Neuron (in vitro differentiated cells): ENCODE results near the gene TRIM63.

Experiments
- H2AFZ ChIP-seq: one replicate; pipeline ENCODE4 v1.6.1; 2013; ENCODE audit warnings: low read depth, mild to moderate bottlenecking, inconsistent platforms, low read length, moderate library complexity
- H3K27me3 ChIP-seq: one replicate; pipeline ENCODE4 v1.6.1; 2013; ENCODE audit warnings: low read length; ENCODE audit not compliant: insufficient read depth
- H3K36me3 ChIP-seq: one replicate; pipeline ENCODE4 v1.6.1; 2013; ENCODE audit warnings: low read length; ENCODE audit not compliant: insufficient read depth
- H3K4me1 ChIP-seq: one replicate; pipeline ENCODE4 v1.6.1; 2013; ENCODE audit warnings: low read length; ENCODE audit not compliant: insufficient read depth
- H3K4me3 ChIP-seq: 2 replicates; pipeline ENCODE4 v1.5.1; 2013; ENCODE audit warnings: mild to moderate bottlenecking, low read length, moderate library complexity
- H3K9me3 ChIP-seq: one replicate; pipeline ENCODE4 v1.6.1; 2013; ENCODE audit warnings: low read length

The TRIM63 gene

DNA sequence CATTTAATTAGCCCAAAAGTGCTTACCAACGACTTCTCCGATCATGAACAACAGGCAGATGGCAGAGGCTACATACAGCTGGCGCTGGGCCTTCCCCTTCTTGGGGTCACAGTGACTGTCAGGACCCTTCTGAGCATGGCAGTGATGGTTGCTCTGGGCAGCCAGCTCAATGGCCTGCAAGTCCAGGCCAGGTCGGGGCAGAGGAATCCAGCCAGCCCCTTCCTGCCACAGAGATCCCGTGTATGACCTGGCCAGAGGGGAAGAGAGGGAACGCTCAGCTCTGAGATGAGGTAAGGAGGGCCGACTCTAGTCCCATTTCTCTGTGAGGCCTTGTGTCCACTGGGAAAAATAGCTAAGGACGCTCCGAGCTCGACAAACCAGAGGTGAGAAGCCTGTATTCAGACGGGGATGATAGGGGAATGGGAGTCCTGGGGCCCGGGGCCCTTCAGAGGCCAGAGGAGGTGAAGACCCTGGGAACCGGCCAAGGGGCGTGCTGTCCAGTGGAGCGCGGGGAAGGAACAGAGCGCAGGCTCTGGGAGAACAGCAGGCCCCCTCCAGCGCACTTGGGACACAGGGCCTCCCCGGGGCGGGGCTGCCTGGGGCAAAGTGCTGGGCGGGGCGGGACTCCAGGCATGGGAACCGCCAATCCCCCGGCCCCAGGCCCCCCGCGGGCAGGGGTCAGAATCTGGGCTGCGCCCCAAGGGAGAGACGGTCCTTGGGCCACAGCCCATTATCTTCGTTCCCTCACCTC lies 22.3 kb downstream of the TRIM63 start:
- Histone ChIP-seq H2AFZ (peak overlapping the region; percentile 70), H3K4me1 (no peaks in the 10 kb centered on the region), H3K9me3 (no peaks in the 10 kb centered on the region), H3K27me3 (peaks cover 61% of the 10 kb centered on the region), H3K36me3 (no peaks in the 10 kb centered on the region), H3K4me3 (peak overlapping the region; percentile 33)

DNA sequence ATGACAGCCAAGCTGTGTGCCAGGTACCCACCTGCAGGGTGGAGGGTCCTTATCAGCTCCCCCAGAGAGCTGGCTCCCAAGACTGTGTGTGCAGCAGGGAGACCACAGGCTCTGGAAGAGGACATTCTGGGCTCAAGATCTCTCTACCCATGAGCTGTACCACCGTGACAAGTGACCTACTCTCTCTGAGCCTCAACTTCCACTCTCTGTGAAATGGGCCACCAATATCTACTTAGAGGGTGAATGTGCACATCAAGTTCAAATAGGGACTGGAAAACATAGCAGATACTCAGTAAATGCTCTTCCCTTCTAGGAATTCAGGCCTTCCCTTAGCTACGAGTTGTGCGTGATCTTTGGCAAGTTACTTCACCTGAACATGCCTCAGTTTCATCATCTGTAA lies 23.0 kb downstream of the TRIM63 start:
- H2AFZ ChIP-seq, result no peak overlapping the region

DNA sequence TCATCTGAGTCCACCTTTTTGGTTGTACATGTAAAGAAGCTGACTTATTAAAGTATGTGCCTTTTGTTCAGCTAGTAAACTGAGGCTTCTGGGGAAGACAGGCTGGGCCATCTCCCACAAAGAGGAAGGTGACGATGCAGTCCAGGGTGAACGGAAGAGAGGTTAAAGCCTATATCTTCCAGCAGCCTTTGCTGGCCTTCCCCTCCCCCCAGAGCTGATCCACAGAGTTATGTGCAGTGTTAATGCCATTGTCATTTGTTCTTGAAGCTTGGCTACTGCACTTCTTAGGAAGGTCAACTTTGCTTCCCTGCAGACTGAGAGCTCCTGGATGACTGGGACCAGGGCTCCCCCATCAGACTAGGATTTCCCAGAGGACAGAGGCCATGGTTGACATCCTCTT lies 23.7 kb downstream of the TRIM63 start:
- no peaks in the 10 kb centered on the region for H3K9me3 ChIP-seq
- H3K27me3 ChIP-seq, result peaks cover 48% of the 10 kb centered on the region
- no peaks in the 10 kb centered on the region for H3K4me1 ChIP-seq

More for the DNA sequence above, 23.0 kb downstream of the TRIM63 start:
- Histone ChIP-seq H3K4me3 (no peak overlapping the region), H3K36me3 (no peaks in the 10 kb centered on the region), H3K4me1 (no peaks in the 10 kb centered on the region), H3K27me3 (peaks cover 54% of the 10 kb centered on the region), H3K9me3 (no peaks in the 10 kb centered on the region)

DNA sequence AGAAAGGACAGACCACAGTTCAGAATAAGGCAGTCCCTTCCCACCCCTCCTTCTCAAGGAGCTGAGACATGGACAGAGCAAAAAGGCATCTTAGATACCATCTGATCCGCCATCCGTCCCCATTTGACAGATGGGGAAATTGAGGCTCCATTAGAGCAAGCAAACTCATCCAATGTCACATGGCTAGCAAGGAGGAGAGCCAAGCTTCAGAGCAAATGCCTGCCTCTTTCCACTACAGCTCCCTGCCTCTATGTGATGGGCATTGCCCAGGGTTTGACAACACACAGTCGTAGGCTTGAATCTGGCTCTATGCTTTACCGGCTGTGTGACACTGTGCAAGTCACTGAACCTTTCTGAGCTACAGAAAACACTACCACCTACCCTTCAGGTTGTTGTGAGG lies 25.5 kb downstream of the TRIM63 start:
- Histone ChIP-seq H3K27me3 (peaks cover 34% of the 10 kb centered on the region), H2AFZ (no peak overlapping the region), H3K4me1 (no peaks in the 10 kb centered on the region), H3K9me3 (no peaks in the 10 kb centered on the region), H3K4me3 (no peak overlapping the region), H3K36me3 (no peaks in the 10 kb centered on the region)

More for the DNA sequence above, 23.7 kb downstream of the TRIM63 start:
- Histone ChIP-seq H3K4me3 (no peak overlapping the region), H2AFZ (no peak overlapping the region), H3K36me3 (no peaks in the 10 kb centered on the region)

DNA sequence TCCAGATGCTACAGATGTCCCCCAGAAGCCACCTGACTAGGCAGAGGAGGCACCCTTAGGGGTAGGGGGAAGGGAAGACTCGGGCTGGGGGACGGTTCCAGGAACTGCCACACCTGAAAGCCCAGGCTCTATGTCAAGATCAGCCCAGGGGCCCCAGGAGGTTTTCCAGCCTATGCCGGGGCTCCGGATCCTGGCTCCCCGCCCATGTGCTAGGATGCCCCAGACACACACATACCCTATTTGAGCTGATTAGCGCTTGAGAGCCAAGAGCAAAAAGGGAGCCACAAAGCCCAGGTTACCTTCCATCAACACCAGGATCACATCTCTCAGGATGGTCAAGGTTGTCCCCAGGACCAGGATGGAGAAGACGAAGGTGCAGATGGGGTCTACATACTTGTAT lies 26.0 kb downstream of the TRIM63 start:
- peaks cover 28% of the 10 kb centered on the region for H3K27me3 ChIP-seq
- peaks cover 4% of the 10 kb centered on the region for H3K4me1 ChIP-seq
- no peaks in the 10 kb centered on the region for H3K36me3 ChIP-seq
- no peak overlapping the region for H3K4me3 ChIP-seq
- H2AFZ ChIP-seq, result no peak overlapping the region
- no peaks in the 10 kb centered on the region for H3K9me3 ChIP-seq

DNA sequence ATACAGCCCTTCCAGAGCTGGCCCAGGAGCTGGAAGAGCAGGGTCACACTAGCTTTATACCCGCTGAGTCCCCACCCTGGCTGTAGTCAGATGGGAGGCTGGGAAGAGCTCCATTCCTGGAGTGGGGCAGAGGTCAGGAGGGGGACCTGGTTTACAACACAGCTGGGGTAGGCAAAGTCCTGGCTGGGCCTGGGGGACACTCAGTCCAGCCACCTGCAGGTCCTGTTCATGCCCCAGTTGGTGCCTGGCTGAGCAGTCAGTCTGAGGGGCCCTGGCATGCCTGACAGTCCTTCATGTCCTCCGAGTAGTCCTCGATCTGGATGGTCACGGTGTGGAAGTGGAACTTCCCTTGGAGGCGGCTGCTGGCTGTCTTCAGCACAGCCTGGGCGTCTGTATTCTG lies 28.5 kb downstream of the TRIM63 start:
- H3K4me3 ChIP-seq, result no peak overlapping the region
- H3K27me3 ChIP-seq, result peaks cover 4% of the 10 kb centered on the region
- no peaks in the 10 kb centered on the region for H3K9me3 ChIP-seq
- peaks cover 8% of the 10 kb centered on the region for H3K4me1 ChIP-seq
- no peak overlapping the region for H2AFZ ChIP-seq
- H3K36me3 ChIP-seq, result no peaks in the 10 kb centered on the region

DNA sequence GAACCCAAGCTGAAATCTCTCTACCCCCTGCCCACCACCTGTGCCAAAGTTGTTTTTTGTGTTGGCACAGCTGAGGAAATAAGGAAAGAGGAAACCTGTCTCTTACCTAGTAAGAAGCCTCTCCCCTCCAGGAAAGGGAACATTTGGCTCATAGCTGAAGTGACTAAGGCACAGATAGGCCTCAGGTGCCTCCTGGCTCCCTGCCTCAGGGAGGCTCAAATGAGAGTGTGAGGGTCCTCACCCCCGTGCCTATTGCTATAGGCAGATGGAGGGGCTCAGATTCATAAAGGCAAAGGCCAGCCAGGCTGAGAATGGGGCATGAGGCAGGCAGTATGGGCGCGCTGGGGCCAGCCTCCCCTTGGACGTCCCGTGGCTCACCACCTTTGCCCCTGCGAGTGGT lies 29.0 kb downstream of the TRIM63 start:
- no peaks in the 10 kb centered on the region for H3K36me3 ChIP-seq
- peaks cover 8% of the 10 kb centered on the region for H3K4me1 ChIP-seq
- no peak overlapping the region for H3K4me3 ChIP-seq
- peaks cover under 1% of the 10 kb centered on the region for H3K27me3 ChIP-seq
- H3K9me3 ChIP-seq, result no peaks in the 10 kb centered on the region
- no peak overlapping the region for H2AFZ ChIP-seq

DNA sequence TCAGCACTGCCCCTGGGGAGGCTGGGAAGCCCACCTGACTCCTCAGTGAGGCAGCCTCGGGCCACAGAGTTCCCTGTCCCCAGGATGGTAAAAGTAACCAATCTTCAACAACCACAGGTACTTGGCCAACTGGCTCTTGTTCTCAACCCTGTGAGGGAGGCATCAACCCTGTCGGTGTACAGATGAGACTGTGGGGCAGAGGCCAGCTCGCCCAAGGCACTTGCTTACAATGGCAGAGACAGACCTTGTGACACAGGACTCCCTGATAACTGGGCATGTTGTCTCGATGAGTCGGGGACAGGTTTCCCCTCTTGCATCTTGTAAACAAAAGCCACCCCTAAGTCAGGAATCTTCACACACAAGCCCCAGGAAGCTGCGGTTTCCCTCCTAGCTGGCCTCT lies 29.5 kb downstream of the TRIM63 start:
- H3K4me3 ChIP-seq, result no peak overlapping the region
- H3K36me3 ChIP-seq, result no peaks in the 10 kb centered on the region
- no peaks in the 10 kb centered on the region for H3K27me3 ChIP-seq
- no peak overlapping the region for H2AFZ ChIP-seq
- peaks cover 8% of the 10 kb centered on the region for H3K4me1 ChIP-seq
- no peaks in the 10 kb centered on the region for H3K9me3 ChIP-seq

DNA sequence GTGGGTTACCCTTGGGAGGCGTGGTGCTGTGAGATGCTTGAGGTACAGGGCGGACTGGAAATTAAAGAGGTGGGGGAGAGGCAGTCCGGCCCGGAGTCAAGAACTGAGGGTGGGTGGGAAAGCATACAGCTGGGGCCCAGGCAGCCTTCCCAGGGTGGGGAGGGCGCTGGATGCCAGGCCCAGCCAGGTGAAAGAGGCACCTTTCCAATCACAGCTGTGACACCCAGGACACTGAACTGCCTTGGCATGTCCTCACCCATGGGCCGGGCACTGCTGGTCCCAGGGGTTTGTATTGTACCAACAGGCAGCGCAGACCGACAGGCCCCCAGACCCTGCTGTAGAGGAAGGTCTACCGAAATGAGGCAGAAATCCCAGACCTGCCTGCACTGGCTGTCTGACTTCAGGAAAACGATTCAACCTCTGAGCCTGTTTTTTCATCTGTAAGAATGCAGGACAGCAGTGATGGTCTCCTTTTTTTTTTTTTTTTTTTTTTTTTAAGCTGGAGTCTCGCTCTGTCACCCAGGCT lies 30.6 kb downstream of the TRIM63 start:
- Histone ChIP-seq H3K9me3 (no peaks in the 10 kb centered on the region), H3K27me3 (peaks cover 2% of the 10 kb centered on the region), H3K4me3 (no peak overlapping the region), H3K4me1 (peaks cover 8% of the 10 kb centered on the region), H3K36me3 (no peaks in the 10 kb centered on the region), H2AFZ (no peak overlapping the region)

DNA sequence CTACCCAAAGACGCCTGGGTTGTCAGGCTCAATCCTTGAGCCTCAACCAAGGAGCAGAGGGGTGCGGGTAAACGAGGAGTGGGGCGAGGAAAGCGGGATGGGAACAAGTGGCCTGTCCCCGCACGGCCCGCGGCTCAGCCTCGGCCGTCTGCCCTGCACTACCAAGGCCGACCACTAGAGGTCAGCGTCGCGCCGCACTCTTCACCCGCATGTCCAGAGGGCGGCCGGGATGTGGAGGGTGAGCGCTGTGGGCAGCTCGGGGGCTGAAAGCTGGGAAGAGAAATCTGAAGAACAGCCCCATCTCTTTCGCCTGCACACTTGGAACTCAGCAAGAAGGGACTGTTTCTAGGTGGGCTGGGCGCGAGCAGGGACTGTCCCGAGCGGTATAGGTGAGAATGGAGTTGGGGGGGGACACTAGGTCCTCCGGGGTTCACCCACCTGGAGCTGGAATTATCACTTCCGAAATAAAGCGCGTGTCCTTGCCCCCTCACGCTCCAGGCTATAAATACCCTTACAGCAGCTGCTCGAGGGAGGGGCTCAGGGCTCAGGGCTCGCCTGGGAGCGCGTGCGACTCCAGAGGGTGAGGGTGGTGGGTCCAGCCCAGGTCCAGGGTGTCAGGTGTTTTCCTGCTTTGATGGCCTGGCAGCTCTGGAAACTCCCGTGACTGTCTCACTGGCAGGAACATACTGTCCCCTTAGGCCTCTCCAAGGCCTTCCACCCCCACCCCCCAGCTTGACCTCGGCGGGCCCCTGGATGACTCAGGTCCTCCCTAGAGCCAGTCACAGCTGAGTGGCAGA lies 31.3 kb downstream of the TRIM63 start:
- H3K4me1 ChIP-seq, result peaks cover 8% of the 10 kb centered on the region
- H2AFZ ChIP-seq, result peak overlapping the region; percentile 98
- peaks cover 2% of the 10 kb centered on the region for H3K27me3 ChIP-seq
- H3K9me3 ChIP-seq, result no peaks in the 10 kb centered on the region
- peak overlapping the region; percentile 71 for H3K4me3 ChIP-seq
- H3K36me3 ChIP-seq, result no peaks in the 10 kb centered on the region

DNA sequence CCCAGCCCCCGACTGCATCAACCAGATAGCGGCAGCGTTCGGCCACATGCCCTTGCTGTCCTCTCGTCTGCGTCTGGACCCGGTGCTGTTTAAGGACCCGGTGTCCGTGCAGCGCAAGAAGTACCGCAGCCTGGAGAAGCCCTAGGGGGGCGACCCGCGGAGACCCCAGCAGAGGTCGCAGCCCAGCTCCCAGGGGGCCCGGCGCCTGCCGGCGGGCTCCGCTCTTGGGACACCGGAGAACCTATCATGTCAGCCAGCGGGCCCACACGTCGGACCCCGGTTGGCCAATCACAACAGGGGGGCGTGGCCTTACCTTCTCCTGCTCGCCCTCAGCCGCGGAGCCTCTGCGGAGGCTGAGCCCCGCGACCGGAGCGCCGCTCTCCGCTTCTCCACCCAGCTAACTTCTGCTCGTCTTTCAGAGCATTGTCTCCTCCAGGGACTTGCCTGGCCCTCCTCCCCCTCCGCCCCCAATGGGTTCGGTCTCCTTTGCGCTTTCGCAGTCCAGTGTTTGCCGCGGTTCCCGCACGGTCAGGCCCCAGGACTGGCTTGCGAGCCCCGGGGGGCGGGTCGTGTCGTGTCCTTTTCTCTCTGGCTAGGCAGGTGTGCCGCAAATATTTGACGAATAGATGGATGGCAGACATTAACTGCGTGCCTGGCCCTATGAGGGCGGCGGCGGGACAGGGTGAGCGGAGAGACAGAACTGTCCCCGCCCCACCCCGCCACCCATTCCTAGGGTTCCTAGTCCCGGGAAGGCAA lies 32.0 kb downstream of the TRIM63 start:
- H3K4me1 ChIP-seq, result peaks cover 8% of the 10 kb centered on the region
- peak overlapping the region; percentile 98 for H2AFZ ChIP-seq
- H3K9me3 ChIP-seq, result no peaks in the 10 kb centered on the region
- peaks cover 2% of the 10 kb centered on the region for H3K27me3 ChIP-seq
- H3K4me3 ChIP-seq, result peak overlapping the region; percentile 71
- no peaks in the 10 kb centered on the region for H3K36me3 ChIP-seq

DNA sequence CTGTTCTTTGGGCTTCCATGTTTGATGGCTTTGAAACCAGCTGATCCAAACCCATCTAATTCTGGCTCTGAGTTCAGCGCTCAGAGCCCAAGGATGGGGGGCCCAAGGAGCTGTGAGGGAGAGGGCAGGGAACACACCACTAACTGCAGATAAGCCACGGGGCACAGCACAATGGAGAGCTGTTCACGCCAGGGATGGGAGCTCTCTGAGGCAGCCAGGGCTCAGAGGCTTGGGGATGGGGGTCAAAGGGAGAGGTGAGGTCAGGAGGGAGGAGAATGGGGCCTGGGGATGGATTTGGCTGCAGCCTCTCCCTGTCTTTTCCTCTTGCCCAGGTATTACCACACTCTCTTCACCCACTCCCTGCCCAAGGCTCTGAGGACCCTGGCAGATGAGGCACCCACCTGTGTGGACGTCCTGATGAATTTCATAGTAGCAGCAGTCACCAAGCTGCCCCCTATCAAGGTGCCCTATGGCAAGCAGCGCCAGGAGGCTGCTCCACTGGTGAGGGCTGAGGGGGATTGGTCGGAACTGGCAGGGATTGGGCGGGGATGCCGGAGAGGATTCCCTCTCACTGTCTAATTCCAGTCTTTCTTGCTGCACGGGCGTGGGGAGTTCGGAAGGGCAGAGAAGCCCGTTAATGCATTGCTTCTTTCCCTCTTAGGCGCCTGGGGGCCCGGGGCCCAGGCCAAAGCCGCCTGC lies 32.8 kb downstream of the TRIM63 start:
- H3K27me3 ChIP-seq, result peaks cover 2% of the 10 kb centered on the region
- H3K9me3 ChIP-seq, result no peaks in the 10 kb centered on the region
- H2AFZ ChIP-seq, result peak overlapping the region; percentile 98
- H3K4me1 ChIP-seq, result peaks cover 8% of the 10 kb centered on the region
- H3K4me3 ChIP-seq, result peak overlapping the region; percentile 71
- no peaks in the 10 kb centered on the region for H3K36me3 ChIP-seq
